Effector CD4-positive, alpha-beta T cell (primary cell): ENCODE results near the gene BPIFB1.
A peak's percentile ranks its signal among the peaks of the same experiment; 100 is the strongest.

Source experiments
- DNase-seq: peaks from one replicate; pipeline ENCODE4 v3.0.0-alpha.2; 2020

Gene BPIFB1

GRCh38 chr20:33273117-33273851 is 9.7 kb upstream of the BPIFB1 start:
- DNase-seq: no peak

- DNase-seq: no peak
These were observed 7.8 kb upstream of the BPIFB1 start for GRCh38 chr20:33275215-33275614.

GRCh38 chr20:33275871-33276270 is 7.1 kb upstream of the BPIFB1 start:
- DNase-seq: no peak

GRCh38 chr20:33276303-33277113 is 6.5 kb upstream of the BPIFB1 start:
- no peak for DNase-seq

DNA sequence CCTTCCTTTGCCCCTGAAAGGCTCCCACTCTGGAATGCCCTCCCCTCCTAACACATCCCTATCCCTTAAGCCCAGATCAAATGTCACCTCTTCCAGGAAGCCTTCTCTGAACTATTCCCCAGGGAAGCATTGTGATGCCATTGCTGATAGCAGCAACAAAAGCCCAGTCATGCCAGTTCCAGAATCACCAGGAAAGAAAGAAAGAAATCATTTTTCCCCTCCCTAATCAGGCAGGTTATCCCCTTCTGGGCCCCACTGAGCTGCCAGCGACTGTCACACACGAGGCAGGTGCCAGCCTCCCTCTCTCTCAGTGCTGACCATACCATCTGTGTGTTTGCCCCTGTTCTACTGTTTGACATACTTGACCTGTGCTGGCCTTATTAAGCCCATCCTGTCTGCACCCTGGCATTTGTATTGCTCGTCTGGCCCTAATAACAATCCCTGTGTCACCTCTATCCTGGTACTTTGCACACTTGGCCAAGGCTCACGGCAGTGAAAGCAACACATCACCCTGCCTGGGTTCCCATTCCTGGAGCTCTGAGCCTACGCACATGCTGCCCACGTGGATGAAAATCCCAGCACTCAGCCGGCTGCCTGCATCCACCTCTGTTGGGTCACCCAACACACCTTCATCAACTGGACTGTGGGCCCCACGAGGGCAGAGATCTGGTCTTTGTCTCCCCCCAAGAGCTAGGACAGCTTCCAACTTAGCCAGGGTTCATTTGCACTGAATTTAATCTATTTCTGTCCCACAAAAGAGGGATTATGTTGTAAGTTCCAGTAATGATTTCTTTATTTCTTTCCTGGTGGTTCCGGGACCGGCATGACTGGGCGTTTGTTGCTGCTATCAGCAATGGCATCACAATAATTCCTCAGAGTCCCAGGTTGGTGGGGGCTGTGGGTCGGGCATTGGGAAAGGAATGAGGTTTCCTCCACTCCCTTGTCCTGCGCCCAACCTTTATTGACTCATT is 5.3 kb upstream of the BPIFB1 start:
- no peak for DNase-seq

GRCh38 chr20:33278700-33279099 is 4.3 kb upstream of the BPIFB1 start:
- no peak for DNase-seq

GRCh38 chr20:33279261-33279910 is 3.6 kb upstream of the BPIFB1 start:
- no peak for DNase-seq

- no peak for DNase-seq
These were observed 2.9 kb upstream of the BPIFB1 start for GRCh38 chr20:33280000-33280680.

DNA sequence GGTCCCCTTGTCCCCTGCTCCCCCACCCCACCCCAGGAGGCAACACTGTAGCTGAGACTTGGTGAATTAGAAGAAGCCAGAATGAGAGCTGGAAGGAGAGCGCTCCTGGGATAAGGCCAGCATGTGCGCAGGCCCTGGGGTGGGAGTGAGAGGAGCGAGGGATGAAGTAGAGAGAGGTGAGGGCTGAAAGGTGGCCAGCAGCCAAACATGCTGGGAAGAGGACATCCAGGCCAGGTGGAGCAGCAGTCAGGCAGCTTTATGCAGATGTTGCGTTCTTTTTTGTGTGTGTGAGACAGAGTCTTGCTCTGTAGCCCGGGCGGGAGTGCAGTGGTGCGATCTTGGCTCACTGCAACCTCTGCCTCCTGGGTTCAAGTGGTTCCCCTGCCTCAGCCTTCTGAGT is 2.2 kb upstream of the BPIFB1 start:
- no peak for DNase-seq

- DNase-seq: no peak
These were observed 1.4 kb upstream of the BPIFB1 start for GRCh38 chr20:33281550-33282146.

- DNase-seq: no peak
These were observed 649 bp upstream of the BPIFB1 start for GRCh38 chr20:33282196-33282934.

DNA sequence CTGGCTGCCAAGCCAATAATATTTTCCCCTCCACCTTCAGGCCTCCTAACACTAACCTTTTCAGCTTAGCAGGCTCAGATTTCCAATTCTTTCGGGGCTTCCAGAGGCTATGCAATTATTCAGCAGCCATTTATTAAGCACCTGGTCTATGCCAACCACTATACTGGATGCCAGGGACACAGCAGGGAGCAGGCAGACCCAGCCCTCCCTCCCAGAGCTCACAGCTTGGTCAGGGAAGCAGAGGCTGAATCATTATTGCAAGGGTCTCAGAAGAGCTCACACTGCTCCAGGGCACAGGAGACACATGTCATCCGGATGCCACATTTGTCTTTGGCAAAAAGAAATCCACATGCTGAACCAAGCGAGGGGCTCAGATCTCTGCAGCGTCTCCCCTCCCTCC is 1.3 kb downstream of the BPIFB1 start:
- DNase-seq: no peak

- no peak for DNase-seq
These were observed 1.9 kb downstream of the BPIFB1 start for GRCh38 chr20:33284937-33285336.

DNA sequence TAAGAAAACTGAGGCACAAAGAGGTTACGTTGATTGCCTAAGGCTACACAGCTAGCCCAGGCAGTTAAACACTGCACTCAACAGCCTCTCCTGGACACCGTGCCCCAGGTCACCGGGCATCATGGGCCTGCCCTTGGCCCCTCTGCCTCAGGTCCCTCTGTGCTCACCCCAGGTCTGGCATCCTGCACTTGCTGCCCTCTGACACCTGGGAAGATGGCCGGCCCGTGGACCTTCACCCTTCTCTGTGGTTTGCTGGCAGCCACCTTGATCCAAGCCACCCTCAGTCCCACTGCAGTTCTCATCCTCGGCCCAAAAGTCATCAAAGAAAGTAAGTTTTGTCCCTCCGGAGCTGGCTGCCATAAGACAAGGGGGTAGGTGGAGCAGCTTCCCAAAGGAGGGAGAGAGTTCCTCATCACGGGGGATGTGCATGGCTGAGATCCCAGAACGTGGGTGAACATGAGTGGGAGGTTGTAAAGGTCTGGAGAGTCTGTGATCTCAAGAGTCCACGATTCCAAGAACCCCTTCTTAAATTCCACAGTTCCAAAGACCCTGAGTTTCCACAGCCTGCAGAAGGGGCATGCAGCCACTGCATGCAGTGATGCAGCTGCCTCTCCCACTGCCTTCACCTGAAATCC is 3.0 kb downstream of the BPIFB1 start:
- no peak for DNase-seq

- no peak for DNase-seq
These were observed 4.9 kb downstream of the BPIFB1 start for GRCh38 chr20:33287884-33288283.

DNA sequence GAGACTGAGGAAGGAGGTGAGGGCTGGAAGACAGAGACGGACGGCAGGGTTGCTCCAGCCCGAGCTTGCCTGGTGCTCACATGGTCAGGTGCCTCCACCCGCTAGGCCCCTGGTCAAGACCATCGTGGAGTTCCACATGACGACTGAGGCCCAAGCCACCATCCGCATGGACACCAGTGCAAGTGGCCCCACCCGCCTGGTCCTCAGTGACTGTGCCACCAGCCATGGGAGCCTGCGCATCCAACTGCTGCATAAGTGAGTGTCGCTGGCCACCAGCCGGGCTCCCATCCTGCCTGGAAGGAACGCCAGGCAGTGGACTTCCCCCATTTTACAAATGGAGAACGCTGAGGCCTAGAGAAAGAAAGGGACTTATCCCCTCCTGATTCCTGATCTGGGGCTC is 7.8 kb downstream of the BPIFB1 start:
- DNase-seq: no peak

DNA sequence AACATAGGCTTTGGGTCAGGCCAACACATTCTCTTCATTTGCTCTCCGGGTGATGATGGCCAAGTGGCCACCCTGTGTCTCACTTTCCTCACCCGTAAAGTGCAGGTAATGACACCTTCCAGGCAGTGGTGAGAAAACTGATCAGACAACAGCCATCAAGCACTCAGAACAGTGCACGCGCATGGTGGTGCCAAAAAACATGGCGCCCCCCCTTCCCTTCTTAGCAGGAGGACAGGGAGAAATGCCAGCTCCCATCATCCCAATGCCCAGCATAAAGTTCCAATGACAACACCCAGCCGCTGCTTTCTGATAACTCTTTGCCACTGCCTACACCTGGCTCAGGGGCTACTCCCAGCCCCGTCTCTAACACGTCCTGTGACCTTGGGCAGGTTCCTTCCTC is 8.4 kb downstream of the BPIFB1 start:
- no peak for DNase-seq

- DNase-seq: peak; percentile 55
These were observed 8.9 kb downstream of the BPIFB1 start for GRCh38 chr20:33291830-33292355.

DNA sequence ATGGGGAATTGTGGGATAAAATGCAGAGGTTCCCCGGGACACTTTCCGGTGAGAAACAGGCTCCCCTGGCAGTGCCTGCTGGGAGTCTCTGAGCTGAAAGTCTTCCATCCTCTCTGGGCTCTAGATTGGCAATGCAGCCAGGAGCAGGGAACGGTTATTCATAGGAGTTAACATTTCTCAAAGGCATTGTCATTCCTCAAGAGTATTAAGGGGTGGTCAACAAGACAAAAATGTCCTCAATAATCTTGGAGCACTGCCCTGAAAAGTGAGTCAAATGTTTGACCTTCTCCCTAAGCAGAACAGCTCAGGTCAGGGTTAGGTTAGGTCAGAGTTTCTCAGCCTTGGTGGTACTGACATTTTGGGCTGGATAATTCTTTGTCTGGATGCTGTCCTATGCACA is 13.2 kb downstream of the BPIFB1 start:
- DNase-seq: no peak

DNA sequence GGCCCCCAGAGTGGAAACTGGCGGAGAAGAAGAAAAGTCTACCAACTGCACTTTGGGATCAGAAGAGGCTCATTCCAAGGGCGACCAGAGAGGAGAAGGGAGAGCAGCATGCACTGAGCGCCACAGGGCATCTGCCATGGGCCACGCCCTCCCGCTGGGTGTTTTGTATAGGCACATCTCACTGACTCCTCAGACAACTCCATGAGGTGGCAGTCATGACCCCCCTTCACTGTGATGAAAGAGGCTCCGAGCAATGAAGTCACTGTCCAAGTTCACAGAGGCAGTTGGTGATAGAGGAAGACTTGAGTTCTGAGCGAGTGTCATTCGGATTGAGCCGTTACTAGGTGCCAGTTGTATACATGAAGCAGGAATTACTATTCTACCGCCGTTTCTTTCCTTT is 15.4 kb downstream of the BPIFB1 start:
- no peak for DNase-seq
